Amygdala (tissue), 56 donors: ENCODE results near the gene WASL.
A peak's percentile ranks its signal among the peaks of the same experiment; 100 is the strongest.
"Not testable (repeated sequence)": the region's sequence is repeated elsewhere in the genome, so short reads cannot be mapped to it uniquely, and the experiment has no call there.

Experiments
- DNase-seq, 56 donors: peaks; one replicate each; lab custom pipeline; 2025; lab: John Stamatoyannopoulos, UW

The WASL gene

DNA sequence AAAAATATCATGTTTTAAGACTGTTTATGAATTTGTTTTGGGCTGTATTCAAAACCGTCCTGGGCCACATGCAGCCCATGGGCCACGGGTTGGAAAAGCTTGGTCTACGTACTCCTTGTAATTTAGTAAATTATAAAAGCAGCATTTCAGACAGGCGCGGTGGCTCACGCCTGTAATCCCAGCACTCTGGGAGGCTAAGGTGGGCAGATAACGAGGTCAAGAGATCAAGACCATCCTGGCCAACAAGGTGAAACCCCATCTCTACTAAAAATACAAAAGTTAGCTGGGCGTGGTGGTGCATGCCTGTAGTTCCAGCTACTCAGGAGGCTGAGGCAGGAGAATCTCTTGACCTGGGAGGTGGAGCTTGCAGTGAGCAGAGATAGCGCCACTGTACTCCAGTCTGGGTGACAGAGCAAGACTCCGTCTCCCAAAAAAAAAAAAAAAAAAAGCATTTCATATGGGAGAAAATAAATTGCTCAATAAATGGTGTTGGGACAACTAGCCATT, 11.6 kb downstream of the WASL start:
- not testable (repeated sequence) for DNase-seq

DNA sequence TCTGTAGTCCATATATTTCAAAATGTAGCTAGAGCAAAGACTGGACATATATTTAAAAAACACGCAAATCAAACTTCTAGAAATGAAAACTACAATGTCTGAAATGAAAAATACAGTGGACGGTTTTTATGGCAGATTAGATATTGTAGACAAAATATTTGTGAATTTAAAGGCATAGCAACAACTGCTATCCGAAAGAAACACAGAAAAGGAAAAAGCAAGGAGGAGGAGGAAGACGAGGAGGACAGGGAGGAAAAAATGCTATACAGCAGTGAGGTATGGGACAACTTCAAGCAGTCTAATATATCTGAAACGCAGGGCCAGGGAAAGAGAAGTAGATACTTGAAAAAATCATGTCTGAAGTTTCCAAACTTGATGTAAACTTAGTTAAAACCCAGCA, 13.3 kb downstream of the WASL start:
- DNase-seq = no peak

DNA sequence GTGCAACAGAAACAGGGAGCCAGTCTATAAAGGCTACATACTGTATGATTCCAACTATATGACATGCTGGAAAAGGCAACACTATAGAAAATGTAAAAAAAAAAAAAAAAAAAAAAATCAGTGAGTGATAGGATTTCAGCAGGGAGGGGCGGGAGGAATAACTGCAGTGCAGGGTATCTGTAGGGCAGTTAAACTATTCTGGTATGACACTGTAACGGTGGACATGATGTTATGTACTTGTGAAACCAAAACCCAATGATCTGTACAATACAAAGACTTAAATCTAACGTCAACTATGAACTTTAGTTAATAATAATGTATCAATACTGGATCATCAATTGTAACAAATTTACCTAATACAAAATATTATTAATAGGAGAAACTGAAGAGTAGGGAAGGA, 14.3 kb downstream of the WASL start:
- DNase-seq = no peak

DNA sequence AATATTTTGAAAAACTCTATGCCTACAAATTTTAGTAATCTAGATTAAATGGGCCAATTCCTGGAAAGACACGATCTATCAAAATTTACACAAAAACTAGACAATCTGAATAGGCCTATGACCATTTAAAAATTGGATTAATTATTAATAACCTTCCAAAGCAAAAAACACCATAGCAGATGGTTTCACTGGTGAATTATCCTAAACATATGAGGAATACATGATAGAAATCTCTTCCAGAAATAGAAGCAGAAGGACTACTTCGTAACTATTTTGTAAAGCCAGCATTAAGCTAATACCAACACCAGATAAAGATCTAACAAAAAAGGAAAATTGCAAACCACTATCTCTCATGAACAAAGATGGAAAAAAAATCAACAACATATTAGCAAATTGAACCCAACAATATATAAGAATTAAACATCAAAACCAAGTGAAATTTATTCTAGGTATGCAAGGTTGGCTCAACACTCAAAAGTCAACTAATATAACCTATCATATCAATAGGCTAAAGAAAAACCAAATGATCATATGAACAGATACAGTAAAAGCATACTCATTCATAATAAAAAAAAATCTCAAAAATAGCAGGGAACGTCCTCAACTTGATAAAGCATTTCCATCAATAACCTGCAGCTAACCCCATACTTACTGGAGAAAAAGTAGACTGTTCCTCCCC, 16.3 kb downstream of the WASL start:
- no peak for DNase-seq

DNA sequence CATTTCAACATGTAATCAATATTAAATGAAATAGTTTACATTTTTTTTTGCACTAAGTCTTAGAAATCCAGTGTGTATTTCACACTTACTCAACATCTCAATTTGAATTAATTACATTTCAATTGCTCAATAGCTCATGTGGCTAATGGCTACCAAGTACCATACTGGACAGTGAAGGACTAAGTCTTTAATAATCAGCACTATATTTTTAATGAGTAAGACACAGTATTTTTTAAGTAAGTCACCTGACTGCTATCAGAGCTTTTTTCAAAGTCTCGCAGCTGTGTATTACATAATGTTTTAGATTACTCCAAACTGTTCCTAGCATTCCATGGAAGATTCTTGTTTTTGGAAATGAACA, 19.6 kb downstream of the WASL start:
- no peak for DNase-seq

DNA sequence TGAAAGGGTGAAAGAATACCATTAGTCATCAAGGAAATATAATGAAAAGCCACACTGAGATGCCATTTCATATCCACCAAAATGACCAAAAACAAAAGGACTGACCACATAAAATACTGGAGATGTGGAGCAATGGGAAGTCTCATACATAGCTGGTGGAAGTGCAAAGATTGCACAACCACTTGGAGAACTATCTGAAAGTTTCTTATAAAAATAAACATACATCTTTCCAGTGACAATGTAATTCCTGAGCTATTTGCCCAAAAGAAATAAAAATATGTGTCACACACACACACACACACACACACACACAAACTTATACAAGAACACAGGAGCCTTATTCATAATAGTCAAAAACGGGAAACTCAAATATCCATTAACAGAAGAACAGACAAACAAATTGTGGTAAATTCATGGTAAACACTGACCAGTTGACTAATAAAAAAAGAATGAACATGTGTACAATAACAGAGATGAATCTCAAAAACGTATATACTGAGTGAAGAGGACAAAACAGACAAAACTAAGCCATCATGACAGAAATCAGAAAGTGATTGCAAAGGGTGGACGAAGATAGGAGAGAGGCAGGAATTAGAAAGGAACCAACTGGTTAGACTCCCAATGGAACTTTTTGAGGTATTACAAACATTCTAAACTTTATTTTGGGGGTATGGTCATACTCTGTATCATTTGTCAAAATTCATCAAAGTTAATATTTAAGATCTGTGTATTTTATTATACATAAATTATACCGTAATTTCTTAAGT, 21.5 kb downstream of the WASL start:
- DNase-seq = no peak

DNA sequence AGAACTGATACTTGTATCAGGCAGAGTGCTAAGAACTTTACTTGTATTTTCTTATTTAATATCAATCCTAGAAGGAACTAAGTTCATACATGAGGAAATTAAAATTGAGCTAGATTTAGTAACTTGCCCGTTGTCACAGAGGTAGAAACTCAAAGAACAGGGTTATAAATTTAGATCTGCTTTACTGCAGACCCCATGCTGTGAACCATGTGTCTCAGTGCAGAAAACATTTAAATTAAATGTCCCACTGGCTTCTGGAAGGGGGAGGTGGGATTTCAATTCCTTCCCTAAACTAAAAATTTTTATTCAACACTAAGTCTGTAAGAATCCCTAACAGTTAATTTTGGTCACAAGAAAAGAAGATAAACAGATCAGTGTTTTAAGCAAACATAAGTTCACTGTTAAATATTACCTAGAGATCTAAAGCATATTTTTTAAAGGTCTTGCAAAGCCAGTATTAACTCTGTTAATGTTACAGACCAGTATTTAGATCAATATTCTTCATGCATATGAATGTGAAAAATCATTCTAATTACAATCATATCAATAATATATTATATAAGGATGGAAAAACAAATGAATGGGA, 23.1 kb downstream of the WASL start:
- no peak for DNase-seq

DNA sequence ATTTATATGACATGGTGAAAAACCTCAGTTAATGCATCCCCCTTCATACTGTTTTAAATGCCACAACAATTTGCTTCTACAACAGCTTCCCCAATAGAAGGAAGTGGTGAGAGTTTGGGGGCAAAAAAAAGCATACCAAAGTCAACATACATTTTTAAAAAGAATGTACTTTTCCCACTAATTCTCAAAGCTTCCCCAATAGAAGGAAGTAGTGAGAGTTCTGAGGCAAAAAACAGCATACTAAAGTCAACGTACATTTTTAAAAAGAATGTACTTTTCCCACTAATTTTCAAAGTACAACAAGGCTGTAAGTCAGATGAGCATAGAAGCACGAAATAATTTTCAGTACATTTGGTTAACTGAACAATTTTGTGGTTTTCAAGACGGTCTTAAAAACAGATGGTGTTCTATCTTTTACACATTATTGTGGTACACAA, 24.0 kb downstream of the WASL start:
- DNase-seq = no peak

DNA sequence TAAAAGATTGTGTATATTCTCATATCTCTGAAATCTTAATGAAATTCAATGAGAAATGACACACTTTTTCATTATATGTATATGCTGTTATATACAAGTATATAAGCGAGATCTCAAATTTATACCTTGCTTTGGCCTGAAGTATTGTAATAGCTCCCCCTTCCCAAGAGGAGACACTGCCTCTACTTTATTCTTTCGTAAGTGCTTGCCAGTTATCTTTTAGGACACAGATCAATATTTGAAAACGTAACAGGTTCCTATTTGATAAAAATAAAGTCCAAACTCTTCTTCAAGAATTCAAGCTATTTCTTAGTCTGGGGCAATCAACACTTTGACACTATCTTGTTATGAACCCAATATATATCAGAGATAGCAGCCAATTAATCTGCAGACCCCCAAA, 24.9 kb downstream of the WASL start:
- DNase-seq = no peak

DNA sequence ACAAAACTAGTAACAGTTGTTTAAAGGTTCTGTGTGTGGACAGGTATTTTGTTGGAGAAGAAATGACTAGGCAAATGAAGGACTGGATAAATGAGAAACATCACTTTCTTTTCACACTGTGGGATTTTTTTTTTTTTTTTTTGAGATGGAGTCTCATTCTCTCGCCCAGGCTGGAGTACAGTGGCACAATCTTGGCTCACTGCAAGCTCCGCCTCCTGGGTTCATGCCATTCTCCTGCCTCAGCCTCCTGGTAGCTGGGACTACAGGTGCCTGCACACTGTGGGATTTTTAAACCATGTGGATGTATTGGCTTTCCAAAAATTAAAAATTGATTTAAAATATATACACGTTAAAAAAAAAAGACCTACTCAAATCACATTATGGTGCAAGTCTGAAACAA, 28.3 kb downstream of the WASL start:
- peak in 1 of 56 donors; percentile 0 for DNase-seq

DNA sequence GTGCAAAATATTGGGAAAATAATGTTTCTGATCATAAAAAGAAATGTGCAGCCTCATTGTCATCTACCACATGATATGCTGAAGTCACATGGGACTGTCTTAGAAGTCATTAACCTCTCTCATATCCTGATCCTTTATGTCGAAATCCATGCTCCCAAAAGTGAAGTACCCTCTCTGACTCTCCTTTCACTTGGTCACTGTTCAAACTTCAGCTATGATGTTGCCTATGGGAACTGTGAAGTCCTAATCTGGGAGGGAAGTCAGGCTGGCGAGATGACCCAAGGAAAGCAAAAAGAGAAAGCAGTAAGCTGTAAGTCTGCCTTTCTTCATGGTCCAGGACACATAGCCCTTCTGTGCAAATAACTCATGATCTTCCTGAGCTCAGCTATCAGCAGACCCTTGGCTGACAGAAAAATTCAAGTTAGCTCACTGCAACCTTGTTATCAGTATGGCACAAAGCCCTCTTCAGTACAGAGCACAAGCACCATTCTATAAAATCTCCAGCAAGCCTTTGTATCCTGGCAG, 29.5 kb downstream of the WASL start:
- DNase-seq = no peak

DNA sequence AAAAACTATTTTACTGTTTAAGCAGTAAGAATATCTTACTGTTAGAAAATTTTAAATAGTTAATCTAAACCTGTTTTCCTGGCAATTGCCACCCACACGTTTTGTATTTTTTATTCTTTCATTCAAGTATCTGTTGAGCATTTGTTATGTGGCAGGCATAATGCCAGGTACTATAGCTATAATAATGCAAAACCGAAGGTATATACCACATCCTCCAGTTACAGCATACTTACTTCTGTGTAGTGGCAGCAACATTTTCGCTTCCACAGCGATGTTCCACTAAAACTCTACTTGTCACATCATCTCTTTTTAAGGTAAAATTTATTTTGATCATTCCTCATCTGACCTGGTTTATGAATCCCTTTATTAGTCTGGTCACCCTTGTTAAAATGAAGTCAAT, 30.0 kb downstream of the WASL start:
- DNase-seq = no peak

DNA sequence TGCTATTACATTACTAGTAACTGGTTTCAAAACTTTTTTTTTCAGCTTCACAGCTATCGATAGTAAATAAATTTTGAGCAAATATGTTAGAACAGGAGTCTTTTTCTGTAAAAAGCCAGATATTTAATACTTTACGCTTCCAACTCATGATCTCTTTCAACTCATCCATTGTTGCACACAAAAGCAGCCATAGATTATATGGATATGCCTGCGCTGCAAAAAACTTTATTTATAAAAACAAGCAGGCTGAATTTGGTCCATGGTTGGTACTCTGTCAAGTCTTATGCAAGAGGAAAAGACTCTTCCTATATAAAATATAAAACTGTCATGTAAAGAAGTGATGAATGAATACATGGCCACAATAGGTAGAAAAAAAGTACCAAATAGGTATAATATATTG, 31.1 kb downstream of the WASL start:
- no peak for DNase-seq

DNA sequence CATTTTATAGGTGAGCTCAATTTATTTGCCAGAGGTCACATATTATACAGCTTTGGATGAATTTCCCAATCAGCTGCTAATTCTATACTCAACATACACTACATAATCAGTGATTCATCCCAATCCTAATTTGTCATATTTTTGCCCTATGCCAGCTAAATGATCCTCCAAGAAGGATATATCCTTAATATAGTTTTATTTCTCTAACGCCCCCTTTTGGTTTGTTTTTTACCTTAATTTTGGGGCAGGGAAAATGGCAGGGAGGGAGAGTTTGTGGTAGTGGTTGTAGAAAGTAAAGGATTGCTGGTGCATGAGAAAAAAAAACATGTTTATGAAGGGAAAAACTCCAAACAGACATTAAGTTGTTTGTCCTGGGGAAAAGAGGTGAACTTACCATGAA, 31.9 kb downstream of the WASL start:
- DNase-seq = no peak

DNA sequence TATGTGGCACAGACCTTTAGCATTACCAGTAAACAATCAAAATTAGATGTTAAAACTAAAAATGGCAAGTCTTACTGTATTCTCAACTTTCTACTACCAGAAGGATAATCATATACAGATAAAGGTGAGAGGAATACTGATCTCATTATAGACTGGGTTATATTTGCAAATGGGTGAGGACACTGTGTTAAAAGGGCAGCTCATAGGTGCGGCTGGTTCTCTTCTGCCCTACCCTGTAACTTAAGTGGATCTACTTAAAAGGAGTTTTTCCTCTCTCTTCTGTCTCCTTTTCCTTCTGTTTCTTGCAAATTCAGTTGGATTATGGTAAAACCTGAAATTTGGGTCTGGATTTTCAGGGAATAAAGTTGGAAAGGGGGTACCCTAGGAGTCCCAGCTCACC, 33.0 kb downstream of the WASL start:
- DNase-seq = no peak

DNA sequence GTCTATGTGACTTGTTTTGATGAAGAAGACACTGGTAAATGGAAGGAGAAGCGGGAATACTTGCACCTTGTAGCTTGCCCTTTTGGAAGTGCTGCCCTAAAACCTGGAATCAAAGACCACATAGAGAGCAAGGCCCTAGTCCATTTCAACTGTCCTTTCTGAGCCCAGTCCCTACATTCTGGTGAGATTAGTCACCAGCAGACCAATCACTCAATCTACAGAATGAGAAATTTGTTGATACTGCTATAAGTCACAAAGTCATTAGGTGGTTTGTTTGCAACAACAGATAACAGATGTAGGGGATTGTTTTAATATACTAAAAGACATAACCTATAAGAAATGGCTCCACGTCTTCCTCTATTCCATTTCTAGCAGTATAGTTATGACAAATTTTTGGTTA, 33.6 kb downstream of the WASL start:
- no peak for DNase-seq

DNA sequence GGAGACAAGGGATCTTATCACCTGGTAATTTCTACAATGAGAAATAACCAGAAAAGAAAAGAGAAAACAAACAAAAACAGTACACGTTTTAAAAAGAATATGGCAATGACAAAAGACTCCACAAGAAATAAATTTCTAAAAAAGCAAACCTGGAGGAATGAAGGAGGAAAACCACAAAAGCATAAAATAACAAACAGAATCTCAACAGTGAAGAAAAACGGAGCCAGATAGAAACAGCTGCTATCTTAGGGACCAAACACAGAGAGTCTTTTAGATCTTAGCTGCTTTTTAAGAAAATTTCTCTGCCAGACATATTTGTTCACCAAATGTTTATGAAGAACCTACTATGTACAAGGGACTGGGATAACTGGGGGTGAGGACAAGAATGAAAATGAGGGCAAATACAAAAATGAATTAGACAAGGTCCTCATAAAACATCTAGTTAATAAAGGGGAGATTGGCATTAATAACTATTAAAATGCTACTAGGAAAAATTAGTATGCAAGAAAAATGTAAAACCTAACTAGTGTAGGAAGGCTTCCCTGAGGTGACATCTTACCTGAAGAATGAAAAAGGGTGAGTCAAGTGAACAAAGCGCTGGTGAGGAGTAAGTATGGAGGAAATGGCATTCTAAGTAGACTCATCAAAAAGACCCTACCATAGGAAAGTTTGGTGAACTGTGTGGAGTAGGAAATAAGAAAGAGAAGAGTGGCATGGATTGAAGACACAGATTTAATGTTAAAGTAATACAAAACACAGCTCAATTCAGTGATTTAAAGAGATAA, 34.3 kb downstream of the WASL start:
- no peak for DNase-seq

DNA sequence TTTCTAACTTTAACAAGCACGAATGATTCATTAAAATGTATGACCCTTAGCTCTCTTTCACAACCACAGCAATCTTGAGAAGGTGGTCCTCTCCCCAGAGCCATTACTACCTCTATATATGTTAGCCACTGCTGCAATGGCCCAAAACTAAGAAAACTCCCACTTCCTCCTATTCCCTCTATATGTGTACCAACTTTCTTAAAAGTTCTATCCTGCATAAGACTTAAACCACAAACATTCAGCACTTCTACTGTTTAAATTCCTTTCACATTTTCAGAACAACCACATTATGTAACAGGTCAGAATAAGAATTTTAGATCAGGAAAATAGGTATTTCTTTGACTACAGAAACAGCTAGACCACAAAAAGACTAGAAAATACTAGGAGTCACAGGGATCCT, 36.2 kb downstream of the WASL start:
- DNase-seq = no peak

DNA sequence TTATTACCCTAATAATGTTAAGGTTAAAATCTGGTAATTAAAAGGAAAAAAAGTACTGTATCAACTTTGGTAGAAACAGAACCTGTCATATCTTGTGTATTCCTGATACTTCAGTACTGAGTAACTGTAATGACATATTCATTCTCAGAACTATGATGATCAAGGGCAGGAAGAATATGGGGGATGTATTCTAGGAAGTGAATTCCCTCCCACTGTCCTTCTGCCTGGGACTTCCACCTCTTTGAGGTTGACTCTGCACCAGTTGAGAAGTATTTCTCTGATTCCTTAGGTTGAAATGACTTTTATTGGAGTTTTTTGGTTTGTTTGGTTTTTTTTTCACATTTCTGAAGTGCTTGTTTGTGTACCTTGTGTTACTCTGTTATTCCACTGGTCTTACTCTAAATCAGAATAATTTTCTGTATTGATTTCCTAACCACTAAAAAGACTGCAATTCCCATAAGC, 36.9 kb downstream of the WASL start:
- DNase-seq = no peak

DNA sequence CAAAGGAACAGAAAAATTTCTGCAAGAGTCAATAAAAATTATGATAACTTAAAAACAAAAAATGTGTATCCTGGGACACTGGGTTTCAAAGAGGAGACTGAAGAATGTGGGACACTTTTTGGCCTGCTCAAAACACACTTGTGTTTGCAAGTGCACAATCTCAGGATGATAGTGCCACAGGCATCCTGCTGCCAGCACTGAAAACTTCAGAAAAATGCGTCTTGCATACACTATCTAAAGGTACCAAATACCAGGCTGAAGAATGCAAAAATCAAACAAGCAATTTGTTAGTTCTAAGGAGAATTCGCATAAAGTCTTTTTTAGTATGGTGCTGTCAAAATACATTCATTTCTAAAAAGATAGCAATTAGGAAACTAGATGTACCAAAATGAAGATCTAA, 38.1 kb downstream of the WASL start:
- DNase-seq = no peak

DNA sequence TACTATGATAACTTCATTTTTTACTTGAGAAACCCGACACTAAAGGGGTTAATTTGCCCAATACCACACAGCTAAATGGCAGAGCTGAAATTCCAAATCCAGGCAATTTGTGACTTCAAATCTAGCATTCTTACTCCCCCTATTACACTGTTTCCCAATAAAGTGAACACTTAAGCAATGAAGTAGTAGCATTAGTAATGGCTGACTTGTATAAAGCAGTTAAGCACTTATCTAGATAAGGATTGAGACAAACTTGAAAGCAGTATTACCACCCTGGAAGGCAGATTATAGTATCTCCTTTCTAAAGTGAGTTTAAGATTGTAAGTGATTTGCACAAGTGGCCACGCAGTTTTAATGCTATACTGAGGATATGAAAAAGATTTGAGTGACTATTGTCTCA, 39.3 kb downstream of the WASL start:
- no peak for DNase-seq
